Measurements from ENCODE around the gene WNT2B. TPM values are rescaled to one million over a fixed set of nuclear protein-coding genes. Genes with fewer than 3 reads are reported as not detected.

The WNT2B gene
- total RNA-seq, 1 experiment from 2014 or later = 0.75 TPM

GRCh38 chr1:112509660-112510178, 954 bp downstream of the WNT2B start:
- Mint-ChIP-seq H3K4me3 (ENCODE audit: unreplicated experiment) (peak overlapping the region; percentile 34), H3K36me3 (ENCODE audit: insufficient read depth, unreplicated experiment) (no peaks in the 10 kb centered on the region), H3K27ac (ENCODE audit: low read depth, unreplicated experiment) (no peak overlapping the region), H3K27me3 (ENCODE audit: insufficient read depth, unreplicated experiment) (peaks cover under 1% of the 10 kb centered on the region), H3K9me3 (ENCODE audit: unreplicated experiment) (no peaks in the 10 kb centered on the region), H3K4me1 (ENCODE audit: insufficient read depth, unreplicated experiment) (no peaks in the 10 kb centered on the region)
- intact Hi-C loops (cut with micrococcal nuclease) = no loop called here
- TF ChIP-seq CTCF (IDR thresholded peaks at IDR 0.05; ENCODE audit: unreplicated experiment) = no peak
- DNase-seq (ENCODE audit: unreplicated experiment) = no peak
- CTCF ChIA-PET = interaction anchor here (1.3 kb wide), 1 partner anchor 8 kb away, joined by 5 read pairs; no protein-coding TSS in a partner anchor
- no TSS peak for BruUV-seq (replicated peaks)
- POLR2A ChIA-PET = no interaction called here

- Mint-ChIP-seq H3K4me3 (ENCODE audit: unreplicated experiment) (peak overlapping the region; percentile 34), H3K27ac (ENCODE audit: low read depth, unreplicated experiment) (no peak overlapping the region), H3K36me3 (ENCODE audit: insufficient read depth, unreplicated experiment) (no peaks in the 10 kb centered on the region), H3K27me3 (ENCODE audit: insufficient read depth, unreplicated experiment) (no peaks in the 10 kb centered on the region), H3K9me3 (ENCODE audit: unreplicated experiment) (no peaks in the 10 kb centered on the region), H3K4me1 (ENCODE audit: insufficient read depth, unreplicated experiment) (no peaks in the 10 kb centered on the region)
- BruUV-seq (replicated peaks) = no TSS peak
- no peak for DNase-seq (ENCODE audit: unreplicated experiment)
- intact Hi-C loops (cut with micrococcal nuclease) = no loop called here
- ChIA-PET POLR2A (no interaction called here), CTCF (interaction anchor here (1.3 kb wide), 1 partner anchor 8 kb away, joined by 5 read pairs; no protein-coding TSS in a partner anchor)
- no peak for TF ChIP-seq CTCF (IDR thresholded peaks at IDR 0.05; ENCODE audit: unreplicated experiment)
Observed at GRCh38 chr1:112510340-112510739, 1.6 kb downstream of the WNT2B start.

GRCh38 chr1:112511897-112512296, 3.1 kb downstream of the WNT2B start:
- Mint-ChIP-seq H3K9me3 (ENCODE audit: unreplicated experiment) (no peaks in the 10 kb centered on the region), H3K4me1 (ENCODE audit: insufficient read depth, unreplicated experiment) (no peaks in the 10 kb centered on the region), H3K4me3 (ENCODE audit: unreplicated experiment) (no peak overlapping the region), H3K36me3 (ENCODE audit: insufficient read depth, unreplicated experiment) (no peaks in the 10 kb centered on the region), H3K27me3 (ENCODE audit: insufficient read depth, unreplicated experiment) (no peaks in the 10 kb centered on the region), H3K27ac (ENCODE audit: low read depth, unreplicated experiment) (no peak overlapping the region)
- TF ChIP-seq CTCF (IDR thresholded peaks at IDR 0.05; ENCODE audit: unreplicated experiment) = no peak
- ChIA-PET CTCF (interaction anchor here (0.6 to 1.6 kb wide), 4 partner anchors 10 to 1769 kb away, joined by 3 to 10 read pairs (median 4); no protein-coding TSS in a partner anchor), POLR2A (interaction anchor here (0.8 kb wide), 1 partner anchor 27 kb away, joined by 3 read pairs; no protein-coding TSS in a partner anchor)
- BruUV-seq (replicated peaks) = no TSS peak
- no peak for DNase-seq (ENCODE audit: unreplicated experiment)
- intact Hi-C loops (cut with micrococcal nuclease) = no loop called here

- no peaks in the 10 kb centered on the region for H3K36me3 Mint-ChIP-seq (ENCODE audit: insufficient read depth, unreplicated experiment)
- POLR2A ChIA-PET = interaction anchor here (0.6 to 1.2 kb wide), 2 partner anchors 55 to 106 kb away, joined by 3 read pairs; partner anchors contain the start of gene ST7L
- H3K27me3 Mint-ChIP-seq (ENCODE audit: insufficient read depth, unreplicated experiment) = no peaks in the 10 kb centered on the region
- H3K9me3 Mint-ChIP-seq (ENCODE audit: unreplicated experiment) = no peaks in the 10 kb centered on the region
- H3K4me1 Mint-ChIP-seq (ENCODE audit: insufficient read depth, unreplicated experiment) = no peaks in the 10 kb centered on the region
- H3K27ac Mint-ChIP-seq (ENCODE audit: low read depth, unreplicated experiment) = no peak overlapping the region
- CTCF ChIA-PET = interaction anchor here (0.8 to 1.6 kb wide), 3 partner anchors 11 to 526 kb away, joined by 3 to 10 read pairs (median 4); no protein-coding TSS in a partner anchor
- intact Hi-C loops (cut with micrococcal nuclease) = no loop called here
- no TSS peak for BruUV-seq (replicated peaks)
- no peak overlapping the region for H3K4me3 Mint-ChIP-seq (ENCODE audit: unreplicated experiment)
- TF ChIP-seq CTCF (IDR thresholded peaks at IDR 0.05; ENCODE audit: unreplicated experiment) = no peak
- DNase-seq (ENCODE audit: unreplicated experiment) = no peak
Observed at GRCh38 chr1:112513112-112513870, 4.5 kb downstream of the WNT2B start.
